HG02852 (cell line): ENCODE data around the gene PPP1R12B.
"Not testable (repeated sequence)": the region's sequence is repeated elsewhere in the genome, so short reads cannot be mapped to it uniquely, and the experiment has no call there.

ENCODE experiments used
- ATAC-seq: cut with Tn5 transposase; IDR thresholded peaks from one replicate; pipeline ENCODE4 v1.9.1; 2021; ENCODE audit warnings: mild to moderate bottlenecking, moderate library complexity; ENCODE audit not compliant: unreplicated experiment

PPP1R12B gene

DNA sequence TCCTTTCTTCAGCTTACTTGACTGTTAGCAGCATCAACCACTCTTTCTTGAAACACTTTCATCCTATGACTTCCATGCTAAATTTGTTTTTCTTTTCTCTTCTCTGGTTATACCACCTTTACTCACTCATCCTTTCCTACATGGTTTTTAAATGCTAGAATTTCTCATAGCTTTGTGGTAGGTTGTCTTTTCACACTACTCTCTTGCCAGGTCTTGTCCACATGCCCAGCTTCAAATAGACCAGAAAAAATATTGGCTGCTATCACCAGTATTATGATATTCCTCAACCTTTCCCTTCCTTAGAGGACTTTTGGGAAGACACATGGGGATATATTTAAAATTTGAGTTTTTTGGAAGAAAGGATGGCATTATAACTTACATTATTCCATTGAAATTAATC is 48.8 kb downstream of the PPP1R12B start:
- no peak for ATAC-seq

DNA sequence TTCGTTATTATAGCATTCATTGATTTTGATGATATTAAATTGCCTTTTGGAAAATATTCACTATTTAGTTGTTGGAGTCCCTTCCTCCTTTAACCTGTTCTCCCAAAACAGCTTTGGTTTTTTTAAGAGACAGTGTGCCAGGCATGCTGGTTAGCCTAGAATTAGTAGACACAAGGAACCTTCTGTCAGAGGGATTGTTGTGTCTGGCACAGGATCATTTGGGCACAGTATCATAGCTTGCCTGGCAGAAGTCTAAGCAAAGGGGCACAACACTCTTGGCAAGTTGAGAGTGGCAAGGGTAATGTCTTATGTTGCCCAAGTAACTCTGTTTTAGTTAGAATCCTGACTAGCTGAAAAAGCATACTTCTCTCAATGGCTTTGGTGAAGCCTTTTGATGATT is 49.9 kb downstream of the PPP1R12B start:
- not testable (repeated sequence) for ATAC-seq

DNA sequence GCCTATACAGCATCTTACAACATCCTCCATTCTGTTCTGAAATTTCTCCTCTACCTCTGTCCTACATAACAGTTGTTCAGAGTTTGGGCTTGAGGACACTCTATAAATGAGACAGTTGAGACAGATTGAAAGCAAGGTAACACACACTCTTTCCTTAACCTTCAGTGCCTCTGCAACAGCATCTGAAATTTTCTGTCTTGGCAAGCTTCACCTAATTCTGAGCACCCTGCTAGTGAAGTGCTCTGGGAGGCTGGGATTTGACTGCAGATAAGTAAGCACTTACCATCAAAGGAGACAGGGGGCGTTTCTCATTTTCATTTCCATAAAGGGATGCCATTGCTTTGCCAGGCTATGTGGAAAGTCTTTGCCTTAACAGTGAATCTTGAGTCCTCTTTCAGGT is 53.3 kb downstream of the PPP1R12B start:
- not testable (repeated sequence) for ATAC-seq

DNA sequence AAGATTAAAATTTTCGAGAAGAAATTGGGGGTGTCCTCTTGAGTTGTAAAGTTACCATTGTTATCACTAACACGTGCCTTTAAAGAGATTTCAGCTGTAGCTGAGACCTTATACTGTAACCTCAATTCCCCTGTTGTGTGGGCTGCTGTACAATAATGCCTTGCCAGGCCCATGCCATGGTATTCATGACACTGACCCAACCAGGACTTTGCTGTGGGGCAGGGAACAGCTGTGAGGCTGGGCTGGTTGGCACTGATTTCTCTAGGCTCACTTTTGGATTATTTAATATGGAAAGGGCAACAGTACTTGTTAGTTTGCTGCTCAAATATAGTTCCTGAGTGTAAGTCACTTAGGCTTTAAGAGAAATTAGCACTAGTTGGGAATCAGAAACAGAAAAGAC is 54.9 kb downstream of the PPP1R12B start:
- not testable (repeated sequence) for ATAC-seq

DNA sequence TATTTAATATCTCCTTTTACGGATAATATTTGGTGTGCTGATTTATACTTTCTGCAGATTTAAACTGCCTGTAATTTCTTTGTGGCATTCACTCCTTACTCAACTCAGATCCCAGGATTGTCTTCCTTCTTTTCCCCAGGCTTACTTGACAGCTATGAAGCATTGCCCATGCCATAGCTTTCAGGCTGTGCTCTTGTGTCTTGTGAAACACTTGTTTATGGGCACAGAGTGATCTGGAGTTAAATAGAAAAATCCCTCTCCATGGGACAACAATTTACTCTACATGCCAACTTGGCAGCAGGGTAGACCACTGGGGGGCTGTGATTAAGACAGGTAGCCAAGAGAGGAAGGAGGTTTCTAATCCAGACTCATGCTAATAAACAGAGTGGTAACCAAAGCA is 57.4 kb downstream of the PPP1R12B start:
- ATAC-seq = no peak

DNA sequence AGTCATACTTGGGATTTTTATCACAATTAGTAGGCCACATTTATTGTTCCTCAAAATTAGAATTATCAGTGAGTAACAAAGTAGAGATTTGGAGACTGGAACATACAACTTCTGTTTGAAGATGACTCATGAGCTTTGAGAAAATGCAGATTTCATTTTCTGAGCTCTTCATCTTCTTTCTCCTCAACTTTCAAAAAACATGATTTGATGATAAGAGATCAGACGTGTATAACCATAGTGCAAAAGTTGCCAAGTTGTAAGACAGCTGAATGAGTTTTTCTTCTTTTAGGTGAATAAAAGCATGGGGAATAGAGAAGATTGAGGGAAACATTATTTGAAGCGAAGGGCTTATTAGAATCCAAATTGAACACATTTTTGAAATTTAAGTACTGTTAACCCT is 58.4 kb downstream of the PPP1R12B start:
- not testable (repeated sequence) for ATAC-seq

DNA sequence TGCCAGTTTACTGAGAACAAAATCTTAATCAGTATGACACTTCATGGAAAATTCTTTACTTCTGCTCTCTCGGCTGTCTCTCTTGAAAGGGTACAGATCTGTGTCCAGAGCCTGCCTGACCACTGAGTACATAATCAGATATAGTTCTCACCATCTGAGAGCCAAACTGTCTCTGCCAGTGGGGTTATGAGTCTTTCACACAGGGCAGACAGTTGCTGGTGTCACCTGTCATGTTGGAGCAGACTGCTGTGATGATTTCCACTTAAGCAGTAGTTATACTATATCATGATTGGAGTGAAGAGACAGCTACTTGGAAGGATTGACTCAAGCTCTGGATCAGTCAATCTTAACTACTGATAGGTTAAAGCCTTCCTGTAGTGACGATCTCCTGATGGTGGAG is 58.9 kb downstream of the PPP1R12B start:
- ATAC-seq = not testable (repeated sequence)

DNA sequence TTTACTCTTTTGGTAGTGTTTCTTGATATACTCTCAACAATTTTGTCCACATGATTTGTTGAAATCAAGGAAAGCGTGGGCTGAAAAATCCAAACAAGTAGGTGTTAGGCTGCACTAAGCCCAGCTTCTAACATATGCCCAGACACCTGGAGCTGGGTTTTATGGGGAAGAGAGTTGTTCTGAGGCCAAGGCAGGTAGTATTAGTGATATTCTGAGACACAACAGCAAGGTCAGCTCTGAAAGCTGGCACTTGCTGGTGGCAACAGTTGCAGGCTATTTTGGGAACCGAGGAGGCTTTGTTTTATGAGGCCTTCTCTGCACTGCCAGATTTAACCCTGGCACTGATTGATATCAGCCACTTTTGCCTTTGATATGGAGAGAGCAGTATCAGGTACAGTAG is 61.8 kb downstream of the PPP1R12B start:
- ATAC-seq = not testable (repeated sequence)

DNA sequence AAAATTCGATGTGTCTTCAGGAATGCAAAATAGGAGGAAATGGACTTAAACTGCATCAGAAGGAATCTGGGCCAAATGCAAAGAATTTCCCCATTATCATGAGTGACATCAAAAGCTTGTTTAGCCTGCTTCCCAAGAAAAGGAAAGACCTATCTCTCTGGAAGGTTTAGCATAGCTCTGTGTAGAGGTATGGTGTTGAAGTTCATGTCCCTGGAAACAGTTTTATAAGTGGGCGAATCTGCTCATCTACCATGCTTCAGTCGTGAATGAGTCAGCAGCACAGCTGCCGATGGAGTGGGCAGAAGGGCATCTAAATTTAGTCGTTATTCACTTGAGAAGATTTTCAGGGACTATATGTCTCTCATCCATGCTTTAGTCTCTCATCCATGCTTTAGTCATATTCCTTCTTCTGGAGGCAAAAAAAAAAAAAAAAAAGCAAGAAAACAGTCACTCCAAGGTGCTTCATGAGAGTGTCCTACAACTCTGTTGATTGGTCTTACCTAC is 62.4 kb downstream of the PPP1R12B start:
- not testable (repeated sequence) for ATAC-seq

DNA sequence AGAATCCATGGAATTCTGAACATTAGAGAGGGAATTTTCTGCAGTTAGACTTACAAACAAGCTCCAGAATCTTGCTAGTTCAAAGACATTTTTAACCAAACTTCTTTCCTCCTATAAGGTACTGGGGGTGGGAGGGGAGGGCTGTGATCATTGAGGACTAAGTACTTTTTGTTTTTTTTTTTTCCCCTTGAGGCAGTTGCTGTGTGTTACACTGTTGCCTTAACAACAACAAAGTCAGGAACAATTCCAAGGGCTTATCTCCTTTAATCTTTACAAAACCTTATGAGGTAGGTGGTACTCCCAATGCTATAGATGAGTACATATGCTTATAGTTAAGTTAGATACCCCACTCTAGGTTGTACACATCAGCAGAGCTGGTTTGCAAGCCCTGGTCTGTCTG is 62.9 kb downstream of the PPP1R12B start:
- no peak for ATAC-seq

DNA sequence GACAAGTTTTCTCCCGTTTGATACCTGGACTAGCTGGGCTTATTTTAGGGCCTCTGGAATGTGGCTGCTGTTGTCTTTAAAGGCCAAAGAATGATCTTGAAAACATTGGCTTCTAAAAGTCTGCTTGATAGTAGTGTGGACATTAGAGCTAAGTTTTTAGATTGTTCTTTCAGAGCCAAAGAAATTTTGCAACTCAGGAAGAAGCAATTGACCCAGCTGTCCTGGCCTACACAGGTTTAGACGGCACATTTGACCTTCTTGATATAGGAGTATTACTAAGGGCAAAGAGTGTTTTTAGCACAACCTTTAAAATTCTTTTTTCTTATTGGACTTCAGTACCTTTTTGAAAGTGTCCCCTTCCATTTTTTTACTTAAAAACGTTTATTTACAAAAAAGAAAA is 63.9 kb downstream of the PPP1R12B start:
- ATAC-seq = not testable (repeated sequence)

DNA sequence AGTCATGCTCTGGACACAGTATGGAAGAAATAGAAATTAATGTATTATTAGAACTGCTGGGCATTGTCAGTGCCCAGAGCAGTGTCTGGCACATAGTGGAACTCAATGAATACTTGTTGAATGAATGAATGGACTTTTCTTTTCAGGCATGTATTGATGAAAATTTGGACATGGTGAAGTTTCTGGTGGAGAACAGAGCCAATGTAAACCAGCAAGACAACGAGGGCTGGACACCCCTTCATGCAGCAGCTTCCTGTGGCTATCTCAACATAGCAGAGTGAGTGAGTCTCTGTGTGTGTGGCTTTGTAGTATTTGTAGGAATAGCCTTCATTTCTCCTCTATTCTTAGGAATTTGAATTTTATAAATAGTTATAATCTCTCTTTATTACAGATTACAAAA is 68.1 kb downstream of the PPP1R12B start:
- ATAC-seq = no peak

DNA sequence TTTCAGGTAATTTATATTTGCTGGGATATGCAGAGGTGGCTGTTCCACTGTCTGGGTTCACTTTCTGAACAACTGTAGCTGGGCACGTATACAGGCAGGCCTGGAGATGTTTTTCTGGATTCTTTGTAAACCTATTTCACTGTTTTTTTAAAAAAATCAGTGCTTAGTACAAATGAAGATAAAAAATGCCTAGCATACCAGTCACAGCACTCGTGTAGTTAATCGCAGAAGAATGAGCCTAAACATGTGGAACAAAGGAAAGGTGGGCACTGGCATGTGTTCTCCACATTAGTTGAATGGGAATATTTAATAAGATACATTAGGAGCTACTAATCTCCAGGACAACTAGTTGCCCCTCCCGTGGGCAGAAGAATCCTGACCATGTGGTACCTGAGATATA is 68.6 kb downstream of the PPP1R12B start:
- not testable (repeated sequence) for ATAC-seq

DNA sequence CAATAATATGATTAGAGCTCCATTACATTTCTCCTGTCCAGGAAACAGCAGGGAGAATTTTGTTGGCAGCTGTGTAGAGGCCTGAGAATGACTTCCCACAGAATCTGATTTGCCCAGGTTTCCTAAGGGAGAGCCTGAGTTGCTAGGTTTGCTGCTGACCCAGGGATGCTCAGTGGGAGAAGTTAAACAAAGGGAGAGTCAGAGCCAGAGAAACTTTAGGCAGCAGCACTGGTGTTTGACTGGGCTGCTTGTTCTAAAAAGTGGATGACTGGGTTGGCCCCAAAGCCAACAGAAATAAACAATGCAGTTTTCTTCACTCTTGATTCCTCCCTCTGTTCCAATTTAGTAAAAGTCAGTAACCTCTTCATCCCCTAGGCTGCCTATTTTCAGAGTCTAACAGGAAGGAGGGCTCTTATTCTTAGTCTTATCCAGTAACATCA is 69.3 kb downstream of the PPP1R12B start:
- not testable (repeated sequence) for ATAC-seq

DNA sequence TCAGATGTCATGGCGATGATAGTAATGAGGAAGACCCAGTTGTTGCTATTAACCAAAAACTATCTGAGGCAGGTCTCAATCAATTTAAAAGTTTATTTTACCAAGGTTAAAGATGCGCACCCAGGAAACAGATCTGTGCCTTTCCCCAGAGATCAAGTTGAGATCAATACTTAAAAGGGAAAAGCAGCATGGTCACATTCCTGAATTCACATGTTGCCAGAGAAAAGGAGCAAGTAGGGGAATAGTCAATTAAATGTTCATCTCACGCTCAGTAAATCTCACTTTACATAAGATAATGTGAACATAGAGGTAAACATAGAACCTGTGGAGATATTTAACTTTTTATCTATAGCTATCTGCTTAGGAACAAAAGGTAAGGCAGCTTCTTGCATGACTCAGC is 71.2 kb downstream of the PPP1R12B start:
- not testable (repeated sequence) for ATAC-seq

DNA sequence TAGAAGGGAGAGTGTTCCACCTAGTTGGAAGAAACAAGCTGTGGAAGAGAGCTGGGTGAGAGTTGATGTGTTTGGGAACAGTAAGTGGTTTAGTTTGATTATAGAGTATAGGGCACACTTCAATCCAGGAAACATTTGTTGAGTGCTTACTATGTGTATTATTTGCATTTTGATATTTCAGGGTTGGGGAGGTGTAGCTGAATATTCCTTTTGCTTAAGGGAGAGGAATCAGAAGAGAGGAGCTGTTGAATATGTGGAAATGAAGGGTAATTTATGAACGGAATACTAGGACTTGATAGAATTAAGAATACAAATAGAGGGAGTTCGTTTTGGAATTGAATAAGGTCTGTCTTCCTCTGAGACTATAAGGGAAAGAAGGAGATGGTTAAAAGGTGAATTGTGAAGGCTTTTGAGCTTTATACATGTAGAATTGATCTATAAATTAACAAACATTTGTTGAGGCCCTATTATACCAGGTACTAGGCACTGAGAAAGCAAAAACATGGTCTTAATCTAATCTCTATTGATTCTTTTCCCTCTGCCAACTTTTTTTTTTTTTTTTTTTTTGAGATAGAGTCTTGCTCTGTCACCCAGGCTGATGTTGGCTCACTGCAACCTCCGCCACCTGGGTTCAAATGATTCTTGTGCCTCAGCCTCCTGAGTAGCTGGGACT is 72.1 kb downstream of the PPP1R12B start:
- ATAC-seq = not testable (repeated sequence)

DNA sequence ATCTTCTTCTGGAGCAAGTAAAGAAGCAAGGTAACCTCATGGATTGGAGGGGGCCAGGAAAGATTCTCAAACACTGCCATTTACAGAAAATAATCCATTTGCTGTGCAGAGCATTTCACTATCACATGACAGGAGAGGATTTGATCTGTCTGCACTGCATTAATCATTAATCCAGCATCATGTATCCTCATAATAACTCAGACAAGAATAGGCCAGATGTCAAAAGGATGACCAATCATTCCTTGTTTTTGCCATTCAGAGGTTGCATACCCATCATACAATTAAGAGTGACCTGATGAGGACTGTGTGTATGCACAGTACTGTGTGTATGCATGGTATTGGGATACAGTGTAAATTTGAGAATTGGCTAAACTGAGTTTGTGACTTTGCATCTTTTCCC is 74.2 kb downstream of the PPP1R12B start:
- not testable (repeated sequence) for ATAC-seq

DNA sequence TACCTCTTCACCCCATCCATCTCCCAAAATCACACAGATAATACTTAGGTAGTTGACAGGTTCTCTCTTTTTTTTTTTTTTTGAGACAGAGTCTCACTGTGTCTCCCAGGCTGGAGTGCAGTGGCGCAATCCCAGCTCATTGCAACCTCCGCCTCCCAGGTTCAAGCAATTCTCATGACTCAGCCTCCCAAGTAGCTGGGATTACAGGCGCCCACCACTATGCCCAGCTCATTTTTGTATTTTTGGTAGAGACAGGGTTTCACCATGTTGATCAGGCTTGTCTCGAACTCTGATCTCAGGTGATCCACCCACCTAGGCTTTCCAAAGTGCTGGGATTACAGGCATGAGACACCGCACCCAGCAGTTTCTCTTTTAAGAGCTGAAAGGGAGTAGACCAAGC is 75.8 kb downstream of the PPP1R12B start:
- not testable (repeated sequence) for ATAC-seq

DNA sequence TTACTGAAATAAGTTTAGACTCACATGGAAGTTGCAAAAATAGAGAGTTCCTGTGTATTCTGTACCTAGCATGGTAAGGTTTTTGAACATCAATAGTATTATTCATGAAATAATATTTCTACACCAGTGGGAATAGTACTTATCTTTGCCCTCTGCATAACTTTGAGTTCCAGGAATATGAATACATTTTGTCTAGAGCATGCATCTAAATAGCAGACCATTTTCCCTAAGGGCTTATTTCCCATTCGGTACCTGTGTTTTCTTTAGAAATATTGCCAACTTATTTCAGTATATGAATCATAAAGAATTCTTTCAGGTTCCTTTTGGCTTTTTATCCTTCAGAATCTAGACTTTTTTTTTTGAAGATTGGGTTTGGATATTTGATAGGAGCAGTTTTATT is 81.6 kb downstream of the PPP1R12B start:
- ATAC-seq = not testable (repeated sequence)

DNA sequence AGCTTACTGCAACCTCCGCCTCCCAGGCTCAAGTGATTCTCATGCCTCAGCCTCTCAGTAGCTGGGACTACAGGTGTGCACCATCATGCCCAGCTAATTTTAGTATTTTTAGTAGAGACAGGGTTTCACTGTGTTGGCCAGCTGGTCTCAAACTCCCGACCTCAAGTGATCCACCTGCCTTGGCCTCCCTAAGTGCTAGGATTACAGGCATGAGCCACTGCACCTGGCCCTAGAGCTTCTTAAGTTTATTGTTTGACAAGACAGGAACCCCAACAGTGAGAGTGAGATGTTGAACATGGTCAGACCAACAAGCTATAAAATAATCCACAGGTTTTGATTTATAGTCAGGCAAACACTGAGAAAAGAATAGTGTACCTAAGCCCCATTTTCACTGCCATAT is 83.8 kb downstream of the PPP1R12B start:
- ATAC-seq = not testable (repeated sequence)

DNA sequence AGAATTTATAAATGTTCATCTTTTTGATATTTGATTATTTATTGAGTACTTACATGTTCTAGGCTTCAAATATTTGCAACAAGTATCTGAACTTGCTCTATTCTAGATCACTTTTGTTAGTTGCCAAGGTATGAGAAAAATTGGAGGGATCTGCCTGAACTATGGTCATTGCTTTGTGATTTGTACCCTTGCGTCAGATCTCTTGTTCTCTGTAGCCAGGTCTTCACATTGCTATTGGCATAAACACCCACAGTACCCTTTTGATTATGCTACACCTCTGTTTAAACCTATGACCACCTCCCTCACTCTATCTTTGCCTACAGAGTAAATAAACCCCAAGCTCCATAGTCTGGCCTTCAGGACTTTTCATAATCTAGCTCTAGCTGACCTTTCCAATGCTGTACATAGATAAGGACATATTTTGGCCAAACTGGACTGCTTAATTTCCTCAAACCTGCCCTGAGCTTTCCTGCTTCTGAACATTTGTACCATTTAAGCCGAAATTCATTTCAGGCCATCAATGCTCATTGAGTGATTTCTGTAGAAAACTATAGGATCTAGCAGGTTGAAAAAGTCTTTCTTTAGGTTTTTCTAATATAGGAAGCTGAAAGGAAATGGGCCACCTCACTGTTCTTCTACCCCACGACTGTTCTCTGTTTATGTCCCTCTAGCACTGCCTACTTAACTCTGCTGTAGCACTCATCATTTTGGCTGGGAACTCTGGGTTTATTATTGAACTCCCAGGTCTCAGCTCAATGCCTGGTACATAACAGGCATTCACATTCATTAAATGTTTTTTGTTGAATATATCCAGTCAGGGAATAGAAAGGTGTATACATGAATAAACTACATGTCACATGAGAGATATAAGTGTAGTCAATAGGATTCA is 84.9 kb downstream of the PPP1R12B start:
- no peak for ATAC-seq

DNA sequence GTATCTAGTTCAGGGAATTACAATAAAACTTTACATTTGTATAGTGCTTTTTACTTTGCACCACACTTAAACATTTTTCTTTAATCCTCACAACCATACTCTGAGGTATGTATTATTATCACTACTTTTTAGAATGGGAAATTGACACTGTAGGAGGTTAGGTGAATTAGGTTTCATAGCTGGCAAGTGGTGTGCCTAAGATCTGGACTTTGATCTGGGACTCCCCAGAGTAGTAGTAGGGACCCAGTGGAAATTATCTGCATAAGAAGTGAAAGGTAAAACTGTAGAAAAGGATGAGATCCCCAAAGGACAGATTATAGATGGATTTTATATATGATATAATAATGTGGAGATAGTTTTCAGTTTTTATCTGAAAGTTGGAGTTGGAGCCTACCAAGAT is 85.6 kb downstream of the PPP1R12B start:
- ATAC-seq = no peak
